Measurements from ENCODE around the gene LRRC59. TPM values are rescaled to one million over a fixed set of nuclear protein-coding genes. Genes with fewer than 3 reads are reported as not detected.

LRRC59 gene
- polyA plus RNA-seq, 6 donors from 2014 or later: 15.4 to 29.2 (median 20.0) TPM

GRCh38 chr17:50359998-50360461 is 37.3 kb downstream of the LRRC59 start:
- peaks cover 8 to 12% (median 12%) of the 10 kb centered on the region in 3 donors for H3K4me1 Mint-ChIP-seq
- no peaks in the 10 kb centered on the region for H3K9me3 Mint-ChIP-seq
- peak overlapping the region in 2 of 6 donors; percentile 18 to 35 for H3K27ac Mint-ChIP-seq
- no peaks in the 10 kb centered on the region for H3K27me3 Mint-ChIP-seq
- ATAC-seq (ENCODE audit: low read depth in 2 of 2) (no peak), DNase-seq (no peak)
- H3K36me3 Mint-ChIP-seq: no peaks in the 10 kb centered on the region
- no peak overlapping the region for H3K4me3 Mint-ChIP-seq

DNA sequence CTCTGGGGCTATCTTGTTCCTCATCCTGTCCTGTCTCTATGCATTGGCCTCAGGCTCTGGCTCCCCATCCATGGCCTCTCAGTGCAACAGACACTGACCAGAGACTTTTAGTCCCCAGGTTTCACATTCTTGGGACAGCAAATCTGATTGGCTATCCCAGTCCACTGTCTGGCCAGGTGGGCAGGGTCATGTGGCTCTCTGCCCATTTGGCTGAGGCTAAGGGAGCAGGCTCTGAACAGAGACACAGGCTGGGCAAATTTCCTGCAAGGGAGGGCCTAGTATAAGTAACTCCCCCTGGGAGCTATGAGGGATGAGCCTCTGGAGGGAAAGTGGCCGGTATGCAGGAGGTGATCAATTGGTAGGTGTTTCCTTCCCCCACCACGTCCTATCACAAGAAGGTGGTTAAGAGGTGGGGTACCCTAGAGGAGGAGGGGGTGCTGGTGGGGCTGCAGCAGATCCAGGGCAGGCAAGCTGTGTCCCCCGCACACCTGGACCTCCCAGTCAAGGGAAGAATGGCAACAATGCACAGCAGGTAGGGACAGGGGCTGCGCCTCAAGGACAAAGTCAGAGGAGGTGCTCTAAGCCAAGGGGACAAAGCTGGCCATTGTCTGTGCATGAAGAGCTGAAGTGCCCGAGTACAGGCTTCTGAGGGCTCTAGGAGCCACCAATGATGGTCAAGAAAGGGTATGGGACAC is 38.2 kb downstream of the LRRC59 start:
- no peak for ATAC-seq (ENCODE audit: low read depth in 2 of 2)

DNA sequence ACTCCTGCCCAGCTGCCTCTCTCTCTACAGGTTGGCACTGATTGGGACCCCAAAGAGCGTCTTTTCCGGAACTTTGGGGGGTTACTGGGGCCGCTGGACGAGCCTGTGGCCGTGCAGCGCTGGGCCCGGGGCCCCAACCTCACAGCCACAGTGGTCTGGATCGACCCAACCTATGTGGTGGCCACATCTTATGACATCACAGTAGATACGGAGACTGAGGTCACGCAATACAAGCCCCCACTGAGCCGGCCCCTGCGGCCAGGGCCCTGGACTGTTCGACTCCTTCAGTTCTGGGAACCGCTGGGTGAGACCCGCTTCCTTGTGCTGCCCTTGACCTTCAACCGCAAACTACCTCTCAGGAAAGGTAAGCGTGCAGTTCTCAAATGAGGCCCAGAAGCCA is 39.1 kb downstream of the LRRC59 start:
- Mint-ChIP-seq H3K9me3 (no peaks in the 10 kb centered on the region), H3K4me1 (peaks cover 10 to 12% (median 11%) of the 10 kb centered on the region in 3 donors)

More for the DNA sequence above, 38.2 kb downstream of the LRRC59 start:
- H3K36me3 Mint-ChIP-seq: no peaks in the 10 kb centered on the region
- DNase-seq: no peak
- H3K27ac Mint-ChIP-seq: peak overlapping the region in 1 of 6 donors; percentile 88
- no peaks in the 10 kb centered on the region for H3K9me3 Mint-ChIP-seq
- H3K27me3 Mint-ChIP-seq: no peaks in the 10 kb centered on the region
- no peak overlapping the region for H3K4me3 Mint-ChIP-seq
- H3K4me1 Mint-ChIP-seq: peaks cover 8 to 13% (median 12%) of the 10 kb centered on the region in 3 donors

DNA sequence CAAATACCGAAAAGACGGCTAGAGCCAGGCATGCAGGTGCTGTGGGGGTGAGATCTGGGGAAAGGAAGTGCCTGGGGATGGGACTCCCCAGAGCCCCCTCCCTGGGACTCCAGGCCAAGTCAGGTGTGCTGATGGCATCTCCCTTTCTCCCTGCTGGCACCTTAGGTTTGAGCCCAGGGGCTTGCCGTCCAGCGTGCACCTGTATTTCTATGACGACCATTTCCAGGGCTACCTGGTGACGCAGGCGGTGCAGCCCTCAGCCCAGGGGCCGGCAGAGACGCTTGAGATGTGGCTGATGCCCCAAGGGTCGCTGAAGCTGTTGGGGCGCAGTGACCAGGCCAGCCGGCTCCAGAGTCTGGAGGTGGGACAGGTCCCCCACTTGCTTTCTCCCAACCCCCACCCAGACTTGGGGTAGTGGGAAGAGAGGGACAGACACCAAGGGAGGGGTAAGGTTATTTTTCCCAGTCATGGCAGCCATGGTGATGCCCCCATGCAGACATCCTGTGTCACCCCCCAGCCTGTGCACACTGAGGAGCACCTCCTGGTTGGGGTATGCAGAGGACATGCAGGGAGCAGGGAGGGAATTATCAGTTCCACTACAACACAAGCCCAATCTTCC is 40.3 kb downstream of the LRRC59 start:
- Mint-ChIP-seq H3K9me3 (no peaks in the 10 kb centered on the region), H3K4me3 (no peak overlapping the region), H3K27ac (peak overlapping the region in 1 of 6 donors; percentile 38), H3K4me1 (peaks cover 12 to 15% (median 13%) of the 10 kb centered on the region in 3 donors), H3K36me3 (no peaks in the 10 kb centered on the region), H3K27me3 (no peaks in the 10 kb centered on the region)
- DNase-seq (no peak), ATAC-seq (ENCODE audit: low read depth in 2 of 2) (no peak)

More for the DNA sequence above, 39.1 kb downstream of the LRRC59 start:
- Mint-ChIP-seq H3K4me3 (no peak overlapping the region), H3K36me3 (no peaks in the 10 kb centered on the region), H3K27ac (peak overlapping the region in 1 of 6 donors; percentile 11), H3K27me3 (no peaks in the 10 kb centered on the region)
- ATAC-seq (ENCODE audit: low read depth in 2 of 2) (no peak), DNase-seq (no peak)

- no peaks in the 10 kb centered on the region for H3K36me3 Mint-ChIP-seq
- no peaks in the 10 kb centered on the region for H3K27me3 Mint-ChIP-seq
- peak overlapping the region in 1 of 6 donors; percentile 38 for H3K27ac Mint-ChIP-seq
- no peak overlapping the region for H3K4me3 Mint-ChIP-seq
- ATAC-seq (ENCODE audit: low read depth in 2 of 2): no peak
- no peak for DNase-seq
- H3K4me1 Mint-ChIP-seq: peaks cover 14 to 15% (median 14%) of the 10 kb centered on the region in 3 donors
- no peaks in the 10 kb centered on the region for H3K9me3 Mint-ChIP-seq
Measured at GRCh38 chr17:50356418-50356817, 40.9 kb downstream of the LRRC59 start.

- ATAC-seq (ENCODE audit: low read depth in 2 of 2) (no peak), DNase-seq (no peak)
- no peak overlapping the region for H3K4me3 Mint-ChIP-seq
- H3K27me3 Mint-ChIP-seq: no peaks in the 10 kb centered on the region
- no peak overlapping the region for H3K27ac Mint-ChIP-seq
- peaks cover 18 to 20% (median 18%) of the 10 kb centered on the region in 3 donors for H3K4me1 Mint-ChIP-seq
- H3K9me3 Mint-ChIP-seq: no peaks in the 10 kb centered on the region
- H3K36me3 Mint-ChIP-seq: no peaks in the 10 kb centered on the region
Measured at GRCh38 chr17:50355701-50356341, 41.5 kb downstream of the LRRC59 start.

DNA sequence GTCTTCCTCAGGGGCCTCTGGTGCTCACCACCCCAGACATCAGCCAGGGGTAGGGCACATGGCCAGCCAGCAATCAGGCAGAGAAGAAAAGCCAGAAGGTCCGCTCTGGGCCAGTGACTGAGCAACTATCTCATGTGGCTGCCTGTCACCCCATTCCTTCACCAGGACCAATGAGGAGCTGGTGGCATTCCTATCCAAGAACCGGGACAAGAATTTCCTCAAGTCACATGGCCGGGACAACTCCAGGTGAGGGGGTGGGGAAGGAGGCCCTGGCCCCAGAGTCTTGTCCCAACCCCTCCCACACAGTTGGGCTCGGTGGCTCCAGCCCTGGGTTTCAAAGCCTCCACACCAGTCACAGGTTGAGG is 42.0 kb downstream of the LRRC59 start:
- Mint-ChIP-seq H3K4me3 (no peak overlapping the region), H3K9me3 (no peaks in the 10 kb centered on the region), H3K4me1 (peaks cover 22 to 23% (median 22%) of the 10 kb centered on the region in 3 donors), H3K36me3 (no peaks in the 10 kb centered on the region), H3K27ac (no peak overlapping the region), H3K27me3 (no peaks in the 10 kb centered on the region)
- no peak for DNase-seq
- ATAC-seq (ENCODE audit: low read depth in 2 of 2): no peak

- H3K4me1 Mint-ChIP-seq: peaks cover 22 to 23% (median 22%) of the 10 kb centered on the region in 3 donors
- no peak overlapping the region for H3K4me3 Mint-ChIP-seq
- DNase-seq (no peak), ATAC-seq (ENCODE audit: low read depth in 2 of 2) (no peak)
- no peaks in the 10 kb centered on the region for H3K27me3 Mint-ChIP-seq
- no peaks in the 10 kb centered on the region for H3K9me3 Mint-ChIP-seq
- peak overlapping the region in 1 of 6 donors; percentile 10 for H3K27ac Mint-ChIP-seq
- H3K36me3 Mint-ChIP-seq: no peaks in the 10 kb centered on the region
Measured at GRCh38 chr17:50354776-50355175, 42.5 kb downstream of the LRRC59 start.

DNA sequence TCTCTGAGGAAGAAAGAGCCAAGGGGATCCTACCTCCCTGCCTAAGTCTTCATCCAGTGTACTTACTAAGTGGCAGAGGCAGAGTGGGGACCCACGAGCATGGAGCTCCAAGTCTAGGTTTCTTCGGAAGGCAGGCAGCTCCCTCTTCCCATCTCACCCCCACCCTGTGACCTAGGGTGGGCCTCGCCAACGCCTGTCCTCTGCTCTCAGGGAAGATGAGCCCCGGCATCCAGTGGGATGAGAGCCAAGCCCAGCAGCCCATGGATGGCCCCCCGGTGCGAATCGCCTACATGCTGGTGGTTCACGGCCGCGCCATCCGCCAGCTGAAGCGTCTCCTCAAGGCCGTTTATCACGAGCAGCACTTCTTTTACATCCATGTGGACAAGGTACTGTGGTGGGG is 43.1 kb downstream of the LRRC59 start:
- H3K27ac Mint-ChIP-seq: no peak overlapping the region

DNA sequence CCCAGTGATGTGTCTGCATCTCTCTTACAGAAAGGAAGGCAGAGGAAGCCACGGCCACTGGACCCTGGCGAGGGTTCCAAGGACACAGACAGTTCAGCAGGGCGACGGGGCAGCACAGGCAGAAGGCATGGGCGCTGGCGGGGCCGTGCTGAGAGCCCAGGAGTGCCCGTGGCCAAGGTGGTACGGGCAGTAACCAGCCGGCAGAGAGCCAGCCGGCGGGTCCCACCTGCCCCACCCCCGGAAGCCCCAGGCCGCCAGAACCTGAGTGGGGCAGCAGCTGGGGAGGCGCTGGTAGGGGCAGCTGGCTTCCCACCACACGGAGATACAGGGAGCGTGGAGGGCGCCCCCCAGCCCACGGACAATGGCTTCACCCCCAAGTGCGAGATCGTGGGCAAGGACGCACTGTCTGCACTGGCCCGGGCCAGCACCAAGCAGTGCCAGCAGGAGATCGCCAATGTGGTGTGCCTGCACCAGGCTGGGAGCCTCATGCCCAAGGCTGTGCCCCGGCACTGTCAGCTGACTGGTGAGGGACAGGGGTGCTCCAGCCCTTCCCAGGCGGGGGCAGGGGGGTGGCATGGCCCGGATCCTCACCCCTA is 43.6 kb downstream of the LRRC59 start:
- ATAC-seq (ENCODE audit: low read depth in 2 of 2) (no peak), DNase-seq (no peak)
- Mint-ChIP-seq H3K4me3 (no peak overlapping the region), H3K27ac (peak overlapping the region in 1 of 6 donors; percentile 92), H3K4me1 (peaks cover 26 to 27% (median 27%) of the 10 kb centered on the region in 3 donors), H3K36me3 (no peaks in the 10 kb centered on the region), H3K9me3 (no peaks in the 10 kb centered on the region), H3K27me3 (no peaks in the 10 kb centered on the region)

More for the DNA sequence above, 43.1 kb downstream of the LRRC59 start:
- no peaks in the 10 kb centered on the region for H3K27me3 Mint-ChIP-seq
- DNase-seq (no peak), ATAC-seq (ENCODE audit: low read depth in 2 of 2) (no peak)
- H3K36me3 Mint-ChIP-seq: no peaks in the 10 kb centered on the region
- no peaks in the 10 kb centered on the region for H3K9me3 Mint-ChIP-seq
- no peak overlapping the region for H3K4me3 Mint-ChIP-seq
- peaks cover 23 to 24% (median 24%) of the 10 kb centered on the region in 3 donors for H3K4me1 Mint-ChIP-seq

- H3K36me3 Mint-ChIP-seq: no peaks in the 10 kb centered on the region
- H3K9me3 Mint-ChIP-seq: no peaks in the 10 kb centered on the region
Measured at GRCh38 chr17:50352693-50353599, 44.4 kb downstream of the LRRC59 start.

DNA sequence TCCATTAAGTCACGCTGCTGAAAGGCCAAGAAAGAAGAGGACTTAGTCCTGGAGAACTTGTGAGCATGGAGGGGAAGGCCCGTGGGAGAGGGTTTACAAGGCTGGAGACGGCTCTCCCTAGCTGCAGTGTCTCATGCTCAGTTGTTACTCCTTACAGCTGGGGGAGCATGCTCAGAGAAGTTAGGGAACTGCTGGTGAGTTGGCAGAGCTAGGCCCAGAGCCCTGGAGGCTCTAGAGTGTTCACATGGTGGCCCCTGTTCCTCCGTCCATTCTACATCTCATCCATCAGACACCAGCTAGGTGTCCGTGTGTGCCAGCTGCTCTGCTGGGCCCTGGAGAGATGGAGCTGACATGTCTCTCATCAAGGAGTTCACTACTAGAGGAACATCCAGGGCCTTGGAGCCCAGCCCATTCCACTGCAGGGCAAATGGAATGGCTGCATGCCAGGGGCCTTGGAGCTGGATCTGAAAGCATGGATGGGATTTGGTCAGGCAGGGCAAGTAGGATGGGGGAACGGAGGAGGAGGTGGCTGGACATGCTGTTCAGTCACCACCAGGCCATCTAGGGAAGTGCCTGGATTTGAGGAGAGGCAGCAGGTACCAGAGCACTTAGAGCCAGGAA is 45.1 kb downstream of the LRRC59 start:
- H3K27ac Mint-ChIP-seq: peak overlapping the region in 3 of 6 donors; percentile 38 to 75 (median 41)
- no peaks in the 10 kb centered on the region for H3K9me3 Mint-ChIP-seq
- DNase-seq (no peak), ATAC-seq (ENCODE audit: low read depth in 2 of 2) (no peak)
- H3K27me3 Mint-ChIP-seq: no peaks in the 10 kb centered on the region
- H3K4me3 Mint-ChIP-seq: no peak overlapping the region
- no peaks in the 10 kb centered on the region for H3K36me3 Mint-ChIP-seq
- peaks cover 37 to 42% (median 42%) of the 10 kb centered on the region in 3 donors for H3K4me1 Mint-ChIP-seq

More at GRCh38 chr17:50352693-50353599, 44.4 kb downstream of the LRRC59 start:
- Mint-ChIP-seq H3K27me3 (no peaks in the 10 kb centered on the region), H3K4me1 (peaks cover 31 to 34% (median 34%) of the 10 kb centered on the region in 3 donors), H3K4me3 (peak overlapping the region in 1 of 8 donors; percentile 24), H3K27ac (peak overlapping the region in 2 of 6 donors; percentile 88 to 92)
- ATAC-seq (ENCODE audit: low read depth in 2 of 2) (no peak), DNase-seq (no peak)

All from naive B cell (primary cell).